Measurements from ENCODE around the gene LRRC17.

- TF ChIP-seq ELK1 (IDR thresholded peaks at IDR 0.05; ENCODE audit: borderline replicate concordance, low read depth, low read length) (no peak), CTCF (conservative IDR thresholded peaks at IDR 0.05; ENCODE audit: low read depth, low read length) (no peak), USF2 (IDR thresholded peaks at IDR 0.05; ENCODE audit: low read depth, low read length) (no peak)
Observed at GRCh38 chr7:102889851-102890250, 22.9 kb upstream of the LRRC17 start.

Data from IMR-90 (cell line).